ENCODE measurements around the gene SMPDL3B. TPM values are rescaled to one million over a fixed set of nuclear protein-coding genes. Genes with fewer than 3 reads are reported as not detected.
A peak's percentile ranks its signal among the peaks of the same experiment; 100 is the strongest.
"Not testable (repeated sequence)": the region's sequence is repeated elsewhere in the genome, so short reads cannot be mapped to it uniquely, and the experiment has no call there.

The SMPDL3B gene
- total RNA-seq, 3 donors from 2014 or later (not counting 1 experiment from before 2014, with no cell fraction given): 0.24 to 0.88 (median 0.75) TPM

GRCh38 chr1:27992276-27992675 lies 57.5 kb downstream of the SMPDL3B start:
- Mint-ChIP-seq H3K4me1 (peaks cover 42 to 43% of the 10 kb centered on the region in 2 donors), H3K27ac (peak overlapping the region; percentile 88 to 96), H3K9me3 (peaks cover 0 to 2% of the 10 kb centered on the region in 2 donors), H3K36me3 (peaks cover under 1% of the 10 kb centered on the region), H3K27me3 (ENCODE audit: low read depth in 2 of 2) (no peaks in the 10 kb centered on the region), H3K4me3 (peak overlapping the region; percentile 82)
- no peaks in the 10 kb centered on the region for H3K9me3 ChIP-seq (ENCODE audit: control insufficient read depth, insufficient read depth, low read length)
- no peak overlapping the region for H3K4me3 ChIP-seq (ENCODE audit: low read length)
- DNase-seq (peak; percentile 39 to 78), ATAC-seq (peak; percentile 75 to 82 (median 79))
- peak overlapping the region; percentile 81 for H3K27ac ChIP-seq (ENCODE audit: low read length)
- 31% methylated on average over 6 of the region's 6 CpGs for WGBS (ENCODE audit: insufficient coverage)
- no peaks in the 10 kb centered on the region for H3K27me3 ChIP-seq (ENCODE audit: control insufficient read depth, insufficient read depth, low read length)
- no peak for TF ChIP-seq CTCF (IDR thresholded peaks at IDR 0.05)
- H3K4me1 ChIP-seq (ENCODE audit: control insufficient read depth, insufficient read depth, low read length): peaks cover 21% of the 10 kb centered on the region
- H3K36me3 ChIP-seq (ENCODE audit: control insufficient read depth, insufficient read depth, low read length): peaks cover 46% of the 10 kb centered on the region
- intact Hi-C loops (cut with micrococcal nuclease): loop anchor here (5.0 kb wide), 2 partner anchors 120 to 205 kb away; partner anchors contain the start of gene THEMIS2

GRCh38 chr1:27993241-27993640 lies 58.4 kb downstream of the SMPDL3B start:
- H3K27ac ChIP-seq (ENCODE audit: low read length): peak overlapping the region; percentile 81
- no peaks in the 10 kb centered on the region for H3K9me3 ChIP-seq (ENCODE audit: control insufficient read depth, insufficient read depth, low read length)
- Mint-ChIP-seq H3K4me3 (peak overlapping the region; percentile 67), H3K9me3 (peaks cover 0 to 2% of the 10 kb centered on the region in 2 donors), H3K4me1 (peaks cover 40 to 42% of the 10 kb centered on the region in 2 donors), H3K36me3 (peaks cover 10% of the 10 kb centered on the region), H3K27me3 (ENCODE audit: low read depth in 2 of 2) (no peaks in the 10 kb centered on the region), H3K27ac (peak overlapping the region; percentile 88 to 96)
- no peak overlapping the region for H3K4me3 ChIP-seq (ENCODE audit: low read length)
- peaks cover 47% of the 10 kb centered on the region for H3K36me3 ChIP-seq (ENCODE audit: control insufficient read depth, insufficient read depth, low read length)
- DNase-seq (peak in 1 of 2 donors; percentile 50), ATAC-seq (peak; percentile 32 to 54 (median 52))
- 48% methylated on average over 3 of the region's 3 CpGs for WGBS (ENCODE audit: insufficient coverage)
- peaks cover 21% of the 10 kb centered on the region for H3K4me1 ChIP-seq (ENCODE audit: control insufficient read depth, insufficient read depth, low read length)
- TF ChIP-seq CTCF (IDR thresholded peaks at IDR 0.05): no peak
- intact Hi-C loops (cut with micrococcal nuclease): loop anchor here (5.0 kb wide), 2 partner anchors 121 to 204 kb away; partner anchors contain the start of gene THEMIS2
- no peaks in the 10 kb centered on the region for H3K27me3 ChIP-seq (ENCODE audit: control insufficient read depth, insufficient read depth, low read length)

- no peak overlapping the region for H3K4me3 Mint-ChIP-seq
- DNase-seq: no peak
- H3K27ac Mint-ChIP-seq: peak overlapping the region; percentile 88 to 96
- intact Hi-C loops (cut with micrococcal nuclease): loop anchor here (5.0 kb wide), 2 partner anchors 122 to 203 kb away; partner anchors contain the start of gene THEMIS2
- peaks cover 13% of the 10 kb centered on the region for H3K36me3 Mint-ChIP-seq
- peaks cover 45% of the 10 kb centered on the region for H3K36me3 ChIP-seq (ENCODE audit: control insufficient read depth, insufficient read depth, low read length)
- 85% methylated on average over 1 of the region's 1 CpG for WGBS (ENCODE audit: insufficient coverage)
- H3K27me3 ChIP-seq (ENCODE audit: control insufficient read depth, insufficient read depth, low read length): no peaks in the 10 kb centered on the region
- H3K9me3 ChIP-seq (ENCODE audit: control insufficient read depth, insufficient read depth, low read length): no peaks in the 10 kb centered on the region
- peak overlapping the region; percentile 81 for H3K27ac ChIP-seq (ENCODE audit: low read length)
- ATAC-seq: no peak
- H3K4me1 ChIP-seq (ENCODE audit: control insufficient read depth, insufficient read depth, low read length): peaks cover 21% of the 10 kb centered on the region
- peaks cover 37 to 42% of the 10 kb centered on the region in 2 donors for H3K4me1 Mint-ChIP-seq
- H3K9me3 Mint-ChIP-seq: peaks cover 0 to 2% of the 10 kb centered on the region in 2 donors
- no peak overlapping the region for H3K4me3 ChIP-seq (ENCODE audit: low read length)
- no peak for TF ChIP-seq CTCF (IDR thresholded peaks at IDR 0.05)
- no peaks in the 10 kb centered on the region for H3K27me3 Mint-ChIP-seq (ENCODE audit: low read depth in 2 of 2)
These were observed 59.3 kb downstream of the SMPDL3B start for GRCh38 chr1:27994060-27994459.

- Histone ChIP-seq H3K36me3 (ENCODE audit: control insufficient read depth, insufficient read depth, low read length) (peaks cover 44% of the 10 kb centered on the region), H3K4me1 (ENCODE audit: control insufficient read depth, insufficient read depth, low read length) (peaks cover 21% of the 10 kb centered on the region)
- H3K9me3 ChIP-seq (ENCODE audit: control insufficient read depth, insufficient read depth, low read length); H3K4me3 Mint-ChIP-seq; H3K4me3 ChIP-seq (ENCODE audit: low read length); DNase-seq; H3K9me3 Mint-ChIP-seq; ATAC-seq; H3K27ac ChIP-seq (ENCODE audit: low read length); H3K27me3 Mint-ChIP-seq (ENCODE audit: low read depth in 2 of 2); H3K27me3 ChIP-seq (ENCODE audit: control insufficient read depth, insufficient read depth, low read length): not testable (repeated sequence)
- Mint-ChIP-seq H3K27ac (peak overlapping the region; percentile 88 to 96), H3K4me1 (peaks cover 37% of the 10 kb centered on the region in 2 donors), H3K36me3 (peaks cover 17% of the 10 kb centered on the region)
- intact Hi-C loops (cut with micrococcal nuclease): loop anchor here (5.0 kb wide), 2 partner anchors 122 to 203 kb away; partner anchors contain the start of gene THEMIS2
- WGBS (ENCODE audit: insufficient coverage): 96% methylated on average over 6 of the region's 6 CpGs
These were observed 59.7 kb downstream of the SMPDL3B start for GRCh38 chr1:27994526-27994925.
